CD14-positive monocyte (primary cell): Measurements from ENCODE around the gene TBC1D22A. TPM values are rescaled to one million over a fixed set of nuclear protein-coding genes. Genes with fewer than 3 reads are reported as not detected.

Source experiments
- DNase-seq, 3 donors: peaks; one replicate each; pipeline ENCODE4 v3.0.0-alpha.2; 2011 to 2022
- H2AFZ ChIP-seq: 2 replicates; pipeline ENCODE4 v1.6.0; 2012; ENCODE audit warnings: mild to moderate bottlenecking, low read depth, low read length, inconsistent platforms; ENCODE audit not compliant: insufficient read depth, poor library complexity, severe bottlenecking
- H3K27ac ChIP-seq, 2 donors: 1 replicate in 1 of 2; 2 replicates in 1 of 2; pipeline ENCODE4 v1.5.1; 2012 to 2013; ENCODE audit warnings: low read length in 2 of 2, control low read depth in 1 of 2, inconsistent platforms in 1 of 2, low read depth in 1 of 2, mild to moderate bottlenecking in 1 of 2
- H3K27me3 ChIP-seq, 2 donors: one replicate each; pipeline versions ENCODE4 v1.6.0 to v1.6.1; 2011 to 2013; ENCODE audit warnings: low read length in 2 of 2; ENCODE audit not compliant: control insufficient read depth in 2 of 2, insufficient read depth in 2 of 2
- H3K36me3 ChIP-seq, 2 donors: replicated peaks in 1 of 2; 1 replicate in 1 of 2; 2 replicates in 1 of 2; pipeline versions ENCODE4 v1.5.1 to v1.6.1; 2012 to 2013; ENCODE audit warnings: low read length in 2 of 2, control low read depth in 1 of 2, inconsistent platforms in 1 of 2, mild to moderate bottlenecking in 1 of 2; ENCODE audit not compliant: insufficient read depth in 2 of 2, control insufficient read depth in 1 of 2
- H3K4me1 ChIP-seq, 2 donors: 1 replicate in 1 of 2; 2 replicates in 1 of 2; pipeline versions ENCODE4 v1.5.1 to v1.6.1; 2012 to 2013; ENCODE audit warnings: low read length in 2 of 2, control low read depth in 1 of 2, inconsistent platforms in 1 of 2, mild to moderate bottlenecking in 1 of 2, moderate library complexity in 1 of 2; ENCODE audit not compliant: insufficient read depth in 2 of 2, control insufficient read depth in 1 of 2
- H3K4me2 ChIP-seq: replicated peaks from 2 replicates; pipeline ENCODE3; 2012; ENCODE audit warnings: low read length, moderate library complexity, mild to moderate bottlenecking; ENCODE audit not compliant: poor library complexity, severe bottlenecking; ENCODE audit errors: extremely low read depth
- H3K4me3 ChIP-seq, 3 experiments: fragments of 200-600 bp in 1 of 3; sonication (generic) in 1 of 3; replicated peaks in 1 of 3; 1 replicate in 2 of 3; 2 replicates in 1 of 3; pipeline ENCODE4 v1.5.1; 2011 to 2013; ENCODE audit warnings: low read length in 3 of 3, mild to moderate bottlenecking in 3 of 3, control low read depth in 2 of 3, low read depth in 2 of 3, inconsistent platforms in 1 of 3, moderate library complexity in 1 of 3
- H3K79me2 ChIP-seq: 2 replicates; pipeline ENCODE4 v1.6.0; 2012; ENCODE audit warnings: mild to moderate bottlenecking, control low read depth, inconsistent platforms, low read length, moderate library complexity; ENCODE audit not compliant: insufficient read depth
- H3K9ac ChIP-seq: 2 replicates; pipeline ENCODE4 v1.6.0; 2017; ENCODE audit warnings: low read length, mild to moderate bottlenecking; ENCODE audit not compliant: insufficient read depth, poor library complexity, severe bottlenecking
- H3K9me3 ChIP-seq, 2 donors: replicated peaks in 1 of 2; 1 replicate in 1 of 2; 2 replicates in 1 of 2; pipeline versions ENCODE4 v1.5.1 to v1.6.1; 2012 to 2013; ENCODE audit warnings: low read length in 2 of 2, control low read depth in 1 of 2; ENCODE audit not compliant: control insufficient read depth in 1 of 2, insufficient read depth in 1 of 2
- H4K20me1 ChIP-seq: 2 replicates; pipeline ENCODE4 v1.6.0; 2012; ENCODE audit warnings: mild to moderate bottlenecking, low read length, control low read depth, moderate library complexity; ENCODE audit not compliant: insufficient read depth
- H3K27ac Mint-ChIP-seq, 7 donors: one replicate each; pipeline ENCODE4 v1.8.0; 2020; ENCODE audit warnings: mild to moderate bottlenecking in 7 of 7, mixed read lengths in 7 of 7, moderate library complexity in 6 of 7, inconsistent platforms in 2 of 7
- H3K27me3 Mint-ChIP-seq, 3 donors: one replicate each; pipeline ENCODE4 v1.8.0; 2021 to 2022; ENCODE audit warnings: low read depth in 3 of 3, mild to moderate bottlenecking in 3 of 3, mixed read lengths in 3 of 3, moderate library complexity in 3 of 3, inconsistent platforms in 1 of 3
- H3K36me3 Mint-ChIP-seq, 2 donors: one replicate each; pipeline ENCODE4 v1.8.0; 2020; ENCODE audit warnings: mixed read lengths in 2 of 2, inconsistent platforms in 1 of 2, mild to moderate bottlenecking in 1 of 2
- H3K4me1 Mint-ChIP-seq: one replicate; pipeline ENCODE4 v1.8.0; 2020; ENCODE audit warnings: mild to moderate bottlenecking, mixed read lengths
- H3K4me3 Mint-ChIP-seq, 2 donors: one replicate each; pipeline ENCODE4 v1.8.0; 2020; ENCODE audit warnings: mild to moderate bottlenecking in 2 of 2, mixed read lengths in 2 of 2, moderate library complexity in 1 of 2
- H3K9me3 Mint-ChIP-seq, 7 donors: one replicate each; pipeline ENCODE4 v1.8.0; 2020 to 2022; ENCODE audit warnings: mixed read lengths in 7 of 7, mild to moderate bottlenecking in 6 of 7, moderate library complexity in 6 of 7, inconsistent platforms in 2 of 7
- whole genome bisulfite sequencing: methylation state at CpG from one replicate; pipeline ENCODE4 v1.1.5; 2013; ENCODE audit warnings: missing lambda C conversion rate; ENCODE audit not compliant: insufficient coverage; 5-methylcytosine and 5-hydroxymethylcytosine counted together
- intact Hi-C, 2 donors: fragments of 100-400 bp; cut with micrococcal nuclease; formaldehyde crosslinking; loops; one replicate each; pipeline versions ENCODE4 v1.15.0 to v1.15.1; 2023
- polyA plus RNA-seq, 3 donors: library from polyadenylated mRNA; depleted of rRNA in 1 of 3; unstranded in 2 of 3; stranded (reverse) in 1 of 3; fragments of 300-500 nt in 2 of 3; fragments of >200 nt in 1 of 3; fragmentation: Illumina TruSeq in 2 of 3; gene quantifications; 1 replicate in 2 of 3; 2 replicates in 1 of 3; pipeline ENCODE4 v1.2.3, GENCODE V29; 2012 to 2021
- TF ChIP-seq, protein P1 (sequence below): fragments of 200-600 bp; IDR thresholded peaks from one replicate; pipeline ENCODE4 v1.8.0; 2022; ENCODE audit warnings: antibody characterized with exemption, mild to moderate bottlenecking

The TBC1D22A gene
- polyA plus RNA-seq, 3 donors: 25.9 to 36.2 (median 29.5) TPM

GRCh38 chr22:46902998-46903916 is 140.8 kb downstream of the TBC1D22A start:
- H3K4me3 Mint-ChIP-seq: no peak overlapping the region
- 94% methylated on average over 26 of the region's 29 CpGs for WGBS
- H2AFZ ChIP-seq: no peak overlapping the region
- H3K9ac ChIP-seq: no peak overlapping the region
- H4K20me1 ChIP-seq: peaks cover 89% of the 10 kb centered on the region
- no peaks in the 10 kb centered on the region for H3K27me3 ChIP-seq
- no peaks in the 10 kb centered on the region for H3K9me3 Mint-ChIP-seq
- peak overlapping the region in 1 of 7 donors; percentile 35 for H3K27ac Mint-ChIP-seq
- H3K79me2 ChIP-seq: no peaks in the 10 kb centered on the region
- H3K9me3 ChIP-seq: no peaks in the 10 kb centered on the region
- H3K27me3 Mint-ChIP-seq: no peaks in the 10 kb centered on the region
- no peak for DNase-seq
- TF ChIP-seq, protein P1, sequence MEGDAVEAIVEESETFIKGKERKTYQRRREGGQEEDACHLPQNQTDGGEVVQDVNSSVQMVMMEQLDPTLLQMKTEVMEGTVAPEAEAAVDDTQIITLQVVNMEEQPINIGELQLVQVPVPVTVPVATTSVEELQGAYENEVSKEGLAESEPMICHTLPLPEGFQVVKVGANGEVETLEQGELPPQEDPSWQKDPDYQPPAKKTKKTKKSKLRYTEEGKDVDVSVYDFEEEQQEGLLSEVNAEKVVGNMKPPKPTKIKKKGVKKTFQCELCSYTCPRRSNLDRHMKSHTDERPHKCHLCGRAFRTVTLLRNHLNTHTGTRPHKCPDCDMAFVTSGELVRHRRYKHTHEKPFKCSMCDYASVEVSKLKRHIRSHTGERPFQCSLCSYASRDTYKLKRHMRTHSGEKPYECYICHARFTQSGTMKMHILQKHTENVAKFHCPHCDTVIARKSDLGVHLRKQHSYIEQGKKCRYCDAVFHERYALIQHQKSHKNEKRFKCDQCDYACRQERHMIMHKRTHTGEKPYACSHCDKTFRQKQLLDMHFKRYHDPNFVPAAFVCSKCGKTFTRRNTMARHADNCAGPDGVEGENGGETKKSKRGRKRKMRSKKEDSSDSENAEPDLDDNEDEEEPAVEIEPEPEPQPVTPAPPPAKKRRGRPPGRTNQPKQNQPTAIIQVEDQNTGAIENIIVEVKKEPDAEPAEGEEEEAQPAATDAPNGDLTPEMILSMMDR: no peak
- H3K36me3 ChIP-seq: peaks cover 43 to 75% of the 10 kb centered on the region in 2 donors
- intact Hi-C loops: no loop called here
- H3K4me3 ChIP-seq: no peak overlapping the region
- no peak overlapping the region for H3K27ac ChIP-seq
- peaks cover 4% of the 10 kb centered on the region for H3K4me1 Mint-ChIP-seq
- H3K4me1 ChIP-seq: no peaks in the 10 kb centered on the region
- no peak overlapping the region for H3K4me2 ChIP-seq
- H3K36me3 Mint-ChIP-seq: peaks cover 60 to 67% of the 10 kb centered on the region in 2 donors

- Histone ChIP-seq H4K20me1 (peaks cover 90% of the 10 kb centered on the region), H3K27ac (no peak overlapping the region), H3K79me2 (no peaks in the 10 kb centered on the region), H3K4me2 (no peak overlapping the region), H3K4me3 (no peak overlapping the region), H3K4me1 (no peaks in the 10 kb centered on the region), H3K36me3 (peaks cover 44 to 78% of the 10 kb centered on the region in 2 donors), H3K9me3 (no peaks in the 10 kb centered on the region), H3K27me3 (no peaks in the 10 kb centered on the region), H2AFZ (no peak overlapping the region), H3K9ac (no peak overlapping the region)
- H3K9me3 Mint-ChIP-seq: no peaks in the 10 kb centered on the region
- no peak overlapping the region for H3K4me3 Mint-ChIP-seq
- 95% methylated on average over 12 of the region's 15 CpGs for WGBS
- no peak for DNase-seq
- intact Hi-C loops: no loop called here
- no peak overlapping the region for H3K27ac Mint-ChIP-seq
- H3K4me1 Mint-ChIP-seq: peaks cover 2% of the 10 kb centered on the region
- no peaks in the 10 kb centered on the region for H3K27me3 Mint-ChIP-seq
- TF ChIP-seq, protein P1: no peak
- peaks cover 58% of the 10 kb centered on the region in 2 donors for H3K36me3 Mint-ChIP-seq
Observed at GRCh38 chr22:46905415-46905814, 143.0 kb downstream of the TBC1D22A start.
